NK-92 (cell line): ENCODE data around the gene DPH3.

Experiments used
- DNase-seq: peaks from one replicate; lab custom pipeline; 2025; ENCODE audit not compliant: unreplicated experiment; lab: John Stamatoyannopoulos, UW

The DPH3 gene

GRCh38 chr3:16257309-16257708 is 7.4 kb downstream of the DPH3 start:
- DNase-seq: no peak

- DNase-seq: no peak
Measured at GRCh38 chr3:16255726-16256125, 9.0 kb downstream of the DPH3 start.

GRCh38 chr3:16255326-16255725 is 9.4 kb downstream of the DPH3 start:
- DNase-seq: no peak

- DNase-seq: no peak
Measured at GRCh38 chr3:16254916-16255315, 9.8 kb downstream of the DPH3 start.

GRCh38 chr3:16253601-16254000 is 11.1 kb downstream of the DPH3 start:
- no peak for DNase-seq

- no peak for DNase-seq
Measured at GRCh38 chr3:16252988-16253387, 11.8 kb downstream of the DPH3 start.

- DNase-seq: no peak
Measured at GRCh38 chr3:16252243-16252978, 12.3 kb downstream of the DPH3 start.

- no peak for DNase-seq
Measured at GRCh38 chr3:16251316-16252085, 13.2 kb downstream of the DPH3 start.

- DNase-seq: no peak
Measured at GRCh38 chr3:16249886-16250285, 14.9 kb downstream of the DPH3 start.

GRCh38 chr3:16249336-16249735 is 15.4 kb downstream of the DPH3 start:
- no peak for DNase-seq

- no peak for DNase-seq
Measured at GRCh38 chr3:16248556-16248955, 16.2 kb downstream of the DPH3 start.

GRCh38 chr3:16247282-16248061 is 17.3 kb downstream of the DPH3 start:
- no peak for DNase-seq

- no peak for DNase-seq
Measured at GRCh38 chr3:16245609-16246008, 19.1 kb downstream of the DPH3 start.

GRCh38 chr3:16243706-16244490 is 20.8 kb downstream of the DPH3 start:
- DNase-seq: no peak

GRCh38 chr3:16242177-16242576 is 22.6 kb downstream of the DPH3 start:
- DNase-seq: no peak

- DNase-seq: no peak
Measured at GRCh38 chr3:16241225-16241624, 23.5 kb downstream of the DPH3 start.

GRCh38 chr3:16240229-16241023 is 24.3 kb downstream of the DPH3 start:
- DNase-seq: no peak

- no peak for DNase-seq
Measured at GRCh38 chr3:16239780-16240179, 25.0 kb downstream of the DPH3 start.

GRCh38 chr3:16239086-16239770 is 25.5 kb downstream of the DPH3 start:
- DNase-seq: no peak
